ENCODE results near the gene DENND5A. TPM values are rescaled to one million over a fixed set of nuclear protein-coding genes. Genes with fewer than 3 reads are reported as not detected.

The DENND5A gene
- total and polyA plus RNA-seq, 2 donors (not counting 1 experiment from before 2014, with no cell fraction given): 41.3 to 66.5 TPM

DNA sequence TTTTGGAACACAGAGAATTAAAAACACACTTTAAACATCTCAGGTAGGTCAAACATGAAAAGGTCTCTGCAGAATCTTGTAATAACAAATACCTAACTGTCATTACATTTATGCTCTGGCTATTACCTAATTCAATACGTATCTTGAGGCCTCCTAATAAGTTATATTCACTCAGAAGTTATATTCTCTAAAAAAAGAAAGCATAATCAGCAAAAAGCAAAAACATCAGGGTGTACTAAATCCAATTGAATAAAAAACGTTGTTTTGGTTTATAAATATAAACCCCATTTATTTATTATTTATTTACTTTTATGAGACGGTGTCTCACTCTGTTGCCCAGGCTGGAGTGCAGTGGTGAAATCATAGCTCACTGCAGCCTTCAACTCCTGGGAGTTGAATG lies 39.0 kb upstream of the DENND5A start:
- intact Hi-C loops (cut with micrococcal nuclease): no loop called here
- no peak for ATAC-seq (ENCODE audit: low read depth)
- peaks cover 17% of the 10 kb centered on the region for H3K4me1 Mint-ChIP-seq
- Histone ChIP-seq H3K79me2 (ENCODE audit: control insufficient read depth, insufficient read depth, low read length) (peaks cover 51% of the 10 kb centered on the region), H2AFZ (ENCODE audit: insufficient read depth, low read depth, low read length, poor library complexity, severe bottlenecking) (no peak overlapping the region), H3K9me3 (ENCODE audit: control extremely low read depth in 1 of 3, control insufficient read depth in 2 of 3, insufficient read depth in 1 of 3, low read length in 2 of 3) (no peaks in the 10 kb centered on the region), H4K20me1 (ENCODE audit: control insufficient read depth, insufficient read depth, low read length, poor library complexity, severe bottlenecking) (peaks cover 18% of the 10 kb centered on the region), H3K4me3 (ENCODE audit: control extremely low read depth in 1 of 5, extremely low read depth in 1 of 5, insufficient read depth in 1 of 5, low read depth in 2 of 5, low read length in 4 of 5) (no peak overlapping the region), H3K4me2 (replicated peaks; ENCODE audit: low read depth, low read length, poor library complexity, severe bottlenecking) (no peak overlapping the region), H3K27me3 (replicated peaks in 1 of 4; ENCODE audit: control extremely low read depth in 1 of 4, control insufficient read depth in 3 of 4, insufficient read depth in 4 of 4, low read length in 3 of 4) (no peaks in the 10 kb centered on the region), H3K36me3 (replicated peaks in 1 of 2; ENCODE audit: control extremely low read depth in 1 of 2, control insufficient read depth in 1 of 2, extremely low read depth in 1 of 2, insufficient read depth in 2 of 2, low read length in 1 of 2) (peaks cover 0 to 3% of the 10 kb centered on the region in 2 experiments), H3K9ac (ENCODE audit: low read length) (no peak overlapping the region), H3K4me1 (ENCODE audit: control insufficient read depth in 2 of 2, insufficient read depth in 2 of 2, low read length in 2 of 2) (no peaks in the 10 kb centered on the region), H3K27ac (ENCODE audit: low read length in 2 of 2) (no peak overlapping the region)
- TF ChIP-seq EZH2 (IDR thresholded peaks at IDR 0.05; ENCODE audit: borderline replicate concordance, insufficient read depth, low read depth, low read length, poor library complexity, severe bottlenecking): no peak
- TF ChIP-seq, protein P1, sequence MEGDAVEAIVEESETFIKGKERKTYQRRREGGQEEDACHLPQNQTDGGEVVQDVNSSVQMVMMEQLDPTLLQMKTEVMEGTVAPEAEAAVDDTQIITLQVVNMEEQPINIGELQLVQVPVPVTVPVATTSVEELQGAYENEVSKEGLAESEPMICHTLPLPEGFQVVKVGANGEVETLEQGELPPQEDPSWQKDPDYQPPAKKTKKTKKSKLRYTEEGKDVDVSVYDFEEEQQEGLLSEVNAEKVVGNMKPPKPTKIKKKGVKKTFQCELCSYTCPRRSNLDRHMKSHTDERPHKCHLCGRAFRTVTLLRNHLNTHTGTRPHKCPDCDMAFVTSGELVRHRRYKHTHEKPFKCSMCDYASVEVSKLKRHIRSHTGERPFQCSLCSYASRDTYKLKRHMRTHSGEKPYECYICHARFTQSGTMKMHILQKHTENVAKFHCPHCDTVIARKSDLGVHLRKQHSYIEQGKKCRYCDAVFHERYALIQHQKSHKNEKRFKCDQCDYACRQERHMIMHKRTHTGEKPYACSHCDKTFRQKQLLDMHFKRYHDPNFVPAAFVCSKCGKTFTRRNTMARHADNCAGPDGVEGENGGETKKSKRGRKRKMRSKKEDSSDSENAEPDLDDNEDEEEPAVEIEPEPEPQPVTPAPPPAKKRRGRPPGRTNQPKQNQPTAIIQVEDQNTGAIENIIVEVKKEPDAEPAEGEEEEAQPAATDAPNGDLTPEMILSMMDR (IDR thresholded peaks at IDR 0.05): no peak
- WGBS (ENCODE audit: insufficient coverage): no CpG with 5 or more reads among the region's 3 CpGs
- DNase-seq: no peak
- ChIA-PET CTCF (no interaction called here), POLR2A (no interaction called here)
- no peaks in the 10 kb centered on the region for H3K27me3 Mint-ChIP-seq
- H3K27ac Mint-ChIP-seq: no peak overlapping the region
- H3K9me3 Mint-ChIP-seq (ENCODE audit: insufficient read depth): no peaks in the 10 kb centered on the region
- no peak overlapping the region for H3K4me3 Mint-ChIP-seq

GRCh38 chr11:9302448-9302847 lies 37.3 kb upstream of the DENND5A start:
- Mint-ChIP-seq H3K27me3 (no peaks in the 10 kb centered on the region), H3K9me3 (ENCODE audit: insufficient read depth) (no peaks in the 10 kb centered on the region), H3K27ac (no peak overlapping the region), H3K4me3 (no peak overlapping the region), H3K4me1 (peaks cover 11% of the 10 kb centered on the region)
- TF ChIP-seq, protein P1 (IDR thresholded peaks at IDR 0.05): no peak
- TF ChIP-seq EZH2 (IDR thresholded peaks at IDR 0.05; ENCODE audit: borderline replicate concordance, insufficient read depth, low read depth, low read length, poor library complexity, severe bottlenecking): no peak
- H3K4me3 ChIP-seq (ENCODE audit: control extremely low read depth in 1 of 5, extremely low read depth in 1 of 5, insufficient read depth in 1 of 5, low read depth in 2 of 5, low read length in 4 of 5): no peak overlapping the region
- no peak for DNase-seq
- ChIA-PET CTCF (interaction anchor here (1.3 kb wide), 1 partner anchor 11 kb away, joined by 3 read pairs; no protein-coding TSS in a partner anchor), POLR2A (no interaction called here)
- no peaks in the 10 kb centered on the region for H3K27me3 ChIP-seq (replicated peaks in 1 of 4; ENCODE audit: control extremely low read depth in 1 of 4, control insufficient read depth in 3 of 4, insufficient read depth in 4 of 4, low read length in 3 of 4)
- peaks cover 12% of the 10 kb centered on the region for H4K20me1 ChIP-seq (ENCODE audit: control insufficient read depth, insufficient read depth, low read length, poor library complexity, severe bottlenecking)
- peaks cover 36% of the 10 kb centered on the region for H3K79me2 ChIP-seq (ENCODE audit: control insufficient read depth, insufficient read depth, low read length)
- no peak overlapping the region for H3K9ac ChIP-seq (ENCODE audit: low read length)
- no peak overlapping the region for H3K27ac ChIP-seq (ENCODE audit: low read length in 2 of 2)
- WGBS (ENCODE audit: insufficient coverage): no CpG with 5 or more reads among the region's 3 CpGs
- no peak overlapping the region for H2AFZ ChIP-seq (ENCODE audit: insufficient read depth, low read depth, low read length, poor library complexity, severe bottlenecking)
- no peak overlapping the region for H3K4me2 ChIP-seq (replicated peaks; ENCODE audit: low read depth, low read length, poor library complexity, severe bottlenecking)
- intact Hi-C loops (cut with micrococcal nuclease): no loop called here
- no peaks in the 10 kb centered on the region for H3K9me3 ChIP-seq (ENCODE audit: control extremely low read depth in 1 of 3, control insufficient read depth in 2 of 3, insufficient read depth in 1 of 3, low read length in 2 of 3)
- H3K4me1 ChIP-seq (ENCODE audit: control insufficient read depth in 2 of 2, insufficient read depth in 2 of 2, low read length in 2 of 2): no peaks in the 10 kb centered on the region
- ATAC-seq (ENCODE audit: low read depth): no peak
- H3K36me3 ChIP-seq (replicated peaks in 1 of 2; ENCODE audit: control extremely low read depth in 1 of 2, control insufficient read depth in 1 of 2, extremely low read depth in 1 of 2, insufficient read depth in 2 of 2, low read length in 1 of 2): peaks cover 0 to 7% of the 10 kb centered on the region in 2 experiments
